Ectodermal cell (in vitro differentiated cells): ENCODE data around the gene SDK1.
"Not testable (repeated sequence)": the region's sequence is repeated elsewhere in the genome, so short reads cannot be mapped to it uniquely, and the experiment has no call there.

Experiments used
- H3K27ac ChIP-seq: 2 replicates; pipeline ENCODE4 v1.7.0; 2013; ENCODE audit warnings: mild to moderate bottlenecking, low read depth, low read length; ENCODE audit not compliant: insufficient read depth, poor library complexity, severe bottlenecking
- H3K27me3 ChIP-seq: 2 replicates; pipeline ENCODE4 v1.7.0; 2013; ENCODE audit warnings: mild to moderate bottlenecking, low read length; ENCODE audit not compliant: insufficient read depth, control insufficient read depth, poor library complexity, severe bottlenecking
- H3K36me3 ChIP-seq: one replicate; pipeline ENCODE4 v1.7.0; 2013; ENCODE audit warnings: low read length; ENCODE audit not compliant: control insufficient read depth, insufficient read depth
- H3K4me1 ChIP-seq: one replicate; pipeline ENCODE4 v1.7.0; 2013; ENCODE audit warnings: low read length; ENCODE audit not compliant: control insufficient read depth, insufficient read depth
- H3K4me3 ChIP-seq: 2 replicates; pipeline ENCODE4 v1.7.0; 2013; ENCODE audit warnings: low read depth, low read length, control low read depth; ENCODE audit not compliant: insufficient read depth
- H3K9me3 ChIP-seq: 2 replicates; pipeline ENCODE4 v1.7.0; 2013; ENCODE audit warnings: mild to moderate bottlenecking, low read length, moderate library complexity; ENCODE audit not compliant: control insufficient read depth
- WGBS, 2 experiments: methylation state at CpG; one replicate each; pipeline ENCODE4 v1.1.7; 2013; ENCODE audit warnings: missing lambda C conversion rate in 2 of 2; 5-methylcytosine and 5-hydroxymethylcytosine counted together

Gene SDK1

DNA sequence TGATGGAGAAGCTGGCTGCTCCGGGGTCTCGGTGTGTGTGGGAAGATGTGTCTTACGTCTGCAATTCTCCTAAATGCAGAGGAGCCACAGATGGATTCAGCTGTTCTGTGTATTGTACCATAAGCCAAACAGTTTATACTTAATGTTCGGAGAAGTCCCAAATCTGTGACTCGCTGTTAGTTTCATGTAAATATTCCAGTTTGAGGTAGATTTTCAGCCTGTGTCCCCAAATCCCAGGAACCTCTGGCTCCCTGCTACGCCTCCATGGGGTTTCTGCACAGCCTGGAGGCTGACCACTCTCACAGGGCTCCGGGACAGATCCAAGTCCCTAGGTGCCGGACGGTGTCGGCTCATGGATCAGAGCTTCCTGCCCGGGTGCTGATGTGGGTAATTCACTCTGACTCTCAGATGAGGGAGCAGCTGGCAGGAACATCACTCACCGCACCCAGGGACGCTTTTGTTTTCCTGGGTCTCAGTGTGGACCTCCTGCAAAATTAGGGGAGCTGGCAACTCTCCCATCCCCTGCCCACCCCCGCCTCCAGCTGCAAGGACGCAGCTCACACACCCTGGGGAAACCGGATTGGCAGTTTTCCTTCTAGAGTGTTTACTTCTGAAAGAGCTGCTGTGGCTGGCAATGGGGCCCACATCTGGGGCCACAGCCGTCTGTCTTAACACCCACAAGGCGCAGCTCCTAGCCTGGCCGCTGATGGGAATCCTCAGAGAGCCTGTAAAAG is 960.0 kb downstream of the SDK1 start:
- no peak overlapping the region for H3K27ac ChIP-seq
- no peaks in the 10 kb centered on the region for H3K27me3 ChIP-seq
- H3K4me1 ChIP-seq, result peaks cover 7% of the 10 kb centered on the region
- H3K36me3 ChIP-seq, result no peaks in the 10 kb centered on the region
- WGBS, 2 experiments, result 84 to 85% methylated on average over 19 of the region's 19 CpGs
- H3K4me3 ChIP-seq, result no peak overlapping the region
- H3K9me3 ChIP-seq, result no peaks in the 10 kb centered on the region

DNA sequence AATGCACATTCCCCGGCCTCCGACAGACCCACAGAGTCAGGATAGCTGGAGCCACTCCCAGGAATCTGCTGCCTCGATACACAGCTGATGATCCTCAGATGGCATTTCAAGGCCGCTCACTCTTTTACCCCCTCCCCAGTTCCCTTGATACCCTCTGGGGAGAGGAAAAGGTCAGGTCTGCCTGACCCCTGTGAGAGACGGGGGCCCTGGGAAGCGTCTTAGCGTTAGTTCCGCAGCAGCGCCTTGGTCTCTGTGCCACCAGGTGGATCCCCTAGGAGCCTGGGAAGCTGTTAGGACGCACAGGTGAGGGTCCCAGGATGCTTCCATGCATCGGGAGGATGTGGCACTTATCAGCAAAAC is 960.5 kb downstream of the SDK1 start:
- H3K9me3 ChIP-seq, result no peaks in the 10 kb centered on the region
- H3K36me3 ChIP-seq, result no peaks in the 10 kb centered on the region
- peaks cover 7% of the 10 kb centered on the region for H3K4me1 ChIP-seq
- no peaks in the 10 kb centered on the region for H3K27me3 ChIP-seq
- 89 to 90% methylated on average over 11 of the region's 11 CpGs for WGBS, 2 experiments
- no peak overlapping the region for H3K4me3 ChIP-seq
- no peak overlapping the region for H3K27ac ChIP-seq

DNA sequence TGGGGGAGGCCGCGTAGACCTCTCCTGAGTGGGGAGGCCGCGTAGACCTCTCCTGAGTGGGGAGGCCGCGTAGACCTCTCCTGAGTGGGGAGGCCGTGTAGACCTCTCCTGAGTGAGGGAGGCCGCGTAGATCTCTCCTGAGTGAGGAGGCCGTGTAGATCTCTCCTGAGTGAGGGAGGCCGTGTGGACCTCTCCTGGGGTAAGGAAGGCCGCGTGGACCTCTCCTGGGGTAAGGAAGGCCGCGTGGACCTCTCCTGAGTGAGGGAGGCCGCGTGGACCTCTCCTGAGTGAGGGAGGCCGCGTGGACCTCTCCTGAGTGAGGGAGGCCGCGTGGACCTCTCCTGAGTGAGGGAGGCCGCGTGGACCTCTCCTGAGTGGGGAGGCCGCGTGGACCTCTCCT is 963.2 kb downstream of the SDK1 start:
- WGBS, 2 experiments, result 96 to 97% methylated on average over 25 of the region's 25 CpGs
- not testable (repeated sequence) for H3K4me3 ChIP-seq, H3K36me3 ChIP-seq, H3K27ac ChIP-seq, H3K9me3 ChIP-seq, H3K27me3 ChIP-seq
- peaks cover 12% of the 10 kb centered on the region for H3K4me1 ChIP-seq

DNA sequence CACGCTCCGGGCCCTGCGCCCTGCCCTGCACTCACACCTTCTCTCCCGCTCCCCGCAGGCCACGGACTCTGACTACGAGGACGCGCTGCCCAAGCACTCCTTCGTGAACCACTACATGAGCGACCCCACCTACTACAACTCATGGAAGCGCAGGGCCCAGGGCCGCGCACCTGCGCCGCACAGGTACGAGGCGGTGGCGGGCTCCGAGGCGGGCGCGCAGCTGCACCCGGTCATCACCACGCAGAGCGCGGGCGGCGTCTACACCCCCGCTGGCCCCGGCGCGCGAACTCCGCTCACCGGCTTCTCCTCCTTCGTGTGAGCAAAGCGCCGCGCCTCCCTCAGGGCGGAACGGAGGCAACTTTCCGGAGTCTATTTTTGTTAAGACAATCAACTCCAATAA is 964.0 kb downstream of the SDK1 start:
- no peaks in the 10 kb centered on the region for H3K36me3 ChIP-seq
- H3K4me1 ChIP-seq, result peaks cover 12% of the 10 kb centered on the region
- no peaks in the 10 kb centered on the region for H3K9me3 ChIP-seq
- H3K4me3 ChIP-seq, result no peak overlapping the region
- H3K27me3 ChIP-seq, result no peaks in the 10 kb centered on the region
- H3K27ac ChIP-seq, result no peak overlapping the region
- 93% methylated on average over 43 of the region's 43 CpGs for WGBS, 2 experiments

DNA sequence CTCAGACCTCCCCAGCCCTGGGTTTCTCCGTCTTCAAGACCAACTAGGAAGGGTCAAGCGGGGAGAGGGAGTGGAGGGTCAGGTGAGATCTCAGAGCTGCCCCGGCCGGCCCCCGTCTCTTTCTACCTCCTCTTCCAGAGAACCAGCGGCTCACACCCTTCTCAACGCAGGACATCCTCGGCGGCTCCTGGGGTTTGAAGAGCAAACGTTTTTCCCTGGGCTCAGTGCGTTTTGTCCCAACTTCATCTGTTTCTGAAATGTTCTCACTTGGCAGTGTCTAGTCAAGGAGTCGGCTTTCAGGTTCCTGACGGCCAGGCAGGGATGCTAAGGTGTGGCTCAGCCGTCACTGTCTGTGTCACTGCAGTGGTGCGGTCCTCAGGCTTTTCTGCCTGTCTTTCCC is 964.6 kb downstream of the SDK1 start:
- H3K4me1 ChIP-seq, result peaks cover 12% of the 10 kb centered on the region
- H3K27ac ChIP-seq, result no peak overlapping the region
- no peaks in the 10 kb centered on the region for H3K9me3 ChIP-seq
- 86 to 90% methylated on average over 15 of the region's 15 CpGs for WGBS, 2 experiments
- no peak overlapping the region for H3K4me3 ChIP-seq
- H3K27me3 ChIP-seq, result no peaks in the 10 kb centered on the region
- no peaks in the 10 kb centered on the region for H3K36me3 ChIP-seq

DNA sequence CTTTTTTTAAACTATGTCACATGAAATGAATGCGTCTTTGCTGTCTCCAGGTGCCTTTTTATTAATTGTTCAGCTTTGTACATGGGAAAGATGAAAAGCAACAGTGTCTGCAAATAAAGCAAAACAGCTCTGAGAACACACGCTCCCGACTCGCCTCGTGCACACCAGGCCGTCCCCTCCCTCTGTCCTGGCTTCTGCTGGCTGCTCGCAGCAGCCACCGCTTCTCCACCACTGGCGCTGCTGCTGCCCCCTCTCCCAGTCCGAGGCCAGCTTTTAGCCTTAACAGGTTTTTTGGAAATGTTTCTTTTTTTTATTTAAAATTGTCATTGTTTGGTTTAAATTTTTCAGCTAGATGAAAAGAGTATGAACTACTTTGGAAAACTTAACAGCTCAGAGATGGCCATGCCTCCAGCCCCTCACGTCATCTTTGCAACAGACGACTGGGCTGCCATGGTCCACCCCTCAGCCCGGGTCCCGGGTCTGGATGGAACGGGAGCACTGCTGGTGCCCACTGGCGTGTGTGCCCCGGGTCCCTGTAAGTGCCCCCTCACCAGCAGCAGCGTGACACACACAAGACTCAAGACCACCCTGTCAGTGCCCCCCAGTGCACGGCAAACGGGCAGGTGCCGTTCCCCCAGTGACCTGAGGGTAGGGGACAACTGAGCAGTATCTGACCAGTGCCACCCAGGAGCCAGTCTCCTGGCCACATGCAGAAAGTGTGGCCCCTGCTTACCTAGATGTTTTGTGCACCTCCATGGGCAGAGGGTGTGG is 965.4 kb downstream of the SDK1 start:
- H3K27ac ChIP-seq, result no peak overlapping the region
- no peak overlapping the region for H3K4me3 ChIP-seq
- H3K4me1 ChIP-seq, result peaks cover 8% of the 10 kb centered on the region
- no peaks in the 10 kb centered on the region for H3K36me3 ChIP-seq
- 89 to 90% methylated on average over 21 of the region's 21 CpGs for WGBS, 2 experiments
- H3K9me3 ChIP-seq, result no peaks in the 10 kb centered on the region
- H3K27me3 ChIP-seq, result no peaks in the 10 kb centered on the region

DNA sequence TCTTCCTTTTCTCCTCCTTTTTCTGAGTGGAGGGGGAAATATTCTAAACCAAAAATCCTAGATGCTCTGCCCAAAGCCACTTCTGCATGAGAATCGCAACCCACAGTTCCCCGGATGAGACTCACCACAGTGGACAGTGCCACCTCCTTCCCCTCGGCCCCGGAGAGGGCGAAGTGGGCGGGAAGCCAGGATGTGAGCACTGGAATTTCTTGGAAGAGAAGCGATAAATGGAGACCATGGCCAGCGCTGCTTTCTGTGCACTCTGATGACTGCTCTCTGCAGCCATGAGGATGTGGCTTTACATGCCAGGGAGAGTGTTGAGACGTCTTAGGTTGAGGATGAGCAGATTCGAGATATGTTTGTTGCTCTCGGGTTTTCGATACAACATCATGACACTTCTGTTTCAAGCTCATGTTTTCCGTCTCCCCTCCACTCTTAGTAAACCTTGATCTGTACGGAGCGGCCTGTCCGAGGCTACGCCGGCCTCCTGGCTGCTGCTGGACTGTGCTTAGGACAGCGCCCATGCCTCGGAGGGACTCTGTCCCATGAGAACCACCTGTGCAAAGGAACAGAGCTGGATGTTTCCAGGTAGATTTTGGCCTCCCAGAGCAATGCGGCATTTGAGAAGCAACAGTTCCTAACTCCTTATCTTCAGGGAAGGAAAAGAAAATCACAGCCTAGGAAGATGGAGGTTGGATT is 966.4 kb downstream of the SDK1 start:
- WGBS, 2 experiments, result 93 to 94% methylated on average over 21 of the region's 21 CpGs
- H3K27me3 ChIP-seq, result no peaks in the 10 kb centered on the region
- H3K4me3 ChIP-seq, result no peak overlapping the region
- no peaks in the 10 kb centered on the region for H3K9me3 ChIP-seq
- peaks cover 5% of the 10 kb centered on the region for H3K4me1 ChIP-seq
- H3K27ac ChIP-seq, result no peak overlapping the region
- H3K36me3 ChIP-seq, result no peaks in the 10 kb centered on the region

DNA sequence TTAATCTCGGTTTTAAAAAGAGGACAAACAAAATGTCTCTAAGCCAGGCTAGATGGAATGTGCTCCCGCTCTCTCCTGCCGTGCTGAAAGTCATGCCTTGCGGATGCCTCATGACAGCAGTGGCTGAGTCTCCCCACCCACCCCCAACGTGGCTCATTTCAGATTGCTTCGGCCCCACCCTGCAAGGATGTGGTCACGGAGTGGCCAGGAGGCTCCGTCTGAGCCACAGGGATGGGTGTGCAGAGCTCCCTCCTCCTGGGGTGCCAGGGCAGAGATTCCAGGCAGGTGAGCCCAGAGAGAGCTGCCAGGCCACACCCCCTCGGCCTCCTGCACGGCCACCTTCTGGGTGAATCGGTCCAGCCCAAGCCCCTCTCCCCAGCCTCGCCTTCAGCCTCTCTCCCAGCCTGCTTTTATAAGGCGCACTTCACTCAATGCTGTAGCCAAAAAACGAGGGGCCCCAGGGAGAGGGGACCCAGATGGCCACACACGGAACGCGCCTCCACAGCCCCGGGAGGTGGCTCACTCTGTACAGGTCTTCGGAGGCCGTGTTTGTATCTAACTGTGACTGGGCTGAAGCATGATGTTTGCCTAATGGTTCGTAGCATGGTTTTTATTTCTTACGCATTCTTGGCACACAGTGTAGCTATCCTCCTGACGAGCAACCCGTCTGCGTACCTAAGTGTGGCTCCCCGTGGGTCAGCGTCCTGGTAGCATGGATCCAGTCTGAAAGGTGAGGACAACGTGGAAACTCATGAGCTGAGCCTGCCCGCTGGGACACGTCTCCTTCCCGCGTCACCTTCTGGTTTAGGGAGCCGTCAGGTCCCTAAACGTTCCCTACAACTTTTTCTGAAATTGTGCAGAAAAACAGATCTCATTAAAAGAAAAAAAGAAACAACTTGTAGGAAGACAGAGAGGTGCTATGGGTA is 967.3 kb downstream of the SDK1 start:
- Histone ChIP-seq H3K9me3 (no peaks in the 10 kb centered on the region), H3K27me3 (no peaks in the 10 kb centered on the region), H3K36me3 (no peaks in the 10 kb centered on the region), H3K4me1 (peaks cover 5% of the 10 kb centered on the region), H3K4me3 (no peak overlapping the region), H3K27ac (no peak overlapping the region)
- 86 to 87% methylated on average over 34 of the region's 34 CpGs for WGBS, 2 experiments

DNA sequence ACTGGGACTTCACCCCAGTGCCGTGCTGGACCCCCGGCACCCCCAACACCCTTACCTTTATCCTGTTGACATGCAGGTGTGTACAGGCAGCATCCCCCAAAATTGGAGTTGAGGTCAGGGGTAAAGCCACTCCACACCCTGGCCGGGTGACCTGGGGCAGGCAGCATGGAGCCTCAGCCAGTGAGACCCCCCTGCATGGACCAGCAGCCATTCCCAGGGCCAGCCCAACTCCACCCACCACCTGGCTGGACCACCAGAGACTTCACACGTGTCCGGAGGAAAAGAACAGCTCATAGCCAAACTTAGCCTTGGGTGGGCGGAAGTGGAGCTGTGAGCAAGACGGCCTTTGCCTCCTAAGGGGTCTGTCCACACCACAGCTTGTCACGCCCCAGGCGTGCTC is 968.0 kb downstream of the SDK1 start:
- no peaks in the 10 kb centered on the region for H3K36me3 ChIP-seq
- H3K27me3 ChIP-seq, result no peaks in the 10 kb centered on the region
- H3K4me3 ChIP-seq, result no peak overlapping the region
- no peaks in the 10 kb centered on the region for H3K9me3 ChIP-seq
- 88 to 90% methylated on average over 9 of the region's 9 CpGs for WGBS, 2 experiments
- H3K4me1 ChIP-seq, result peaks cover 5% of the 10 kb centered on the region
- no peak overlapping the region for H3K27ac ChIP-seq
